Mesendoderm (in vitro differentiated cells): ENCODE measurements around the gene INSL3.

Experiments used
- DNase-seq: peaks from one replicate; pipeline ENCODE4 v3.0.0; 2013
- H2AK5ac ChIP-seq: 2 replicates; pipeline ENCODE4 v1.6.1; 2013; ENCODE audit warnings: low read length, inconsistent platforms
- H2BK120ac ChIP-seq: 2 replicates; pipeline ENCODE4 v1.6.1; 2013; ENCODE audit warnings: low read depth, mild to moderate bottlenecking, low read length, moderate library complexity, mixed read lengths
- H2BK15ac ChIP-seq: replicated peaks from 2 replicates; pipeline ENCODE4 v1.6.1; 2013; ENCODE audit warnings: low read depth, mild to moderate bottlenecking, moderate library complexity
- H2BK5ac ChIP-seq: 2 replicates; pipeline ENCODE4 v1.6.1; 2013; ENCODE audit warnings: low read length, inconsistent platforms
- H3K18ac ChIP-seq: 2 replicates; pipeline ENCODE4 v1.6.1; 2013; ENCODE audit warnings: mild to moderate bottlenecking, low read length, mixed read lengths
- H3K23ac ChIP-seq: one replicate; pipeline ENCODE4 v1.6.1; 2013; ENCODE audit warnings: low read length
- H3K27ac ChIP-seq: 2 replicates; pipeline ENCODE4 v1.5.1; 2013; ENCODE audit warnings: low read depth, mild to moderate bottlenecking, inconsistent platforms, low read length, moderate library complexity
- H3K27me3 ChIP-seq: 2 replicates; pipeline ENCODE4 v1.6.1; 2013; ENCODE audit warnings: low read length, control low read depth, mild to moderate bottlenecking, inconsistent platforms; ENCODE audit not compliant: insufficient read depth, poor library complexity
- H3K36me3 ChIP-seq: 2 replicates; pipeline ENCODE4 v1.6.1; 2013; ENCODE audit warnings: low read length, inconsistent platforms; ENCODE audit not compliant: control insufficient read depth, insufficient read depth
- H3K4ac ChIP-seq: one replicate; pipeline ENCODE4 v1.6.1; 2013; ENCODE audit warnings: low read depth, mild to moderate bottlenecking, low read length, moderate library complexity
- H3K4me1 ChIP-seq: 2 replicates; pipeline ENCODE4 v1.6.1; 2013; ENCODE audit warnings: low read depth, low read length, inconsistent platforms; ENCODE audit not compliant: control insufficient read depth
- H3K4me2 ChIP-seq: 2 replicates; pipeline ENCODE4 v1.6.1; 2013; ENCODE audit warnings: low read length
- H3K4me3 ChIP-seq: 2 replicates; pipeline ENCODE4 v1.5.1; 2013; ENCODE audit warnings: mild to moderate bottlenecking, low read length
- H3K56ac ChIP-seq: one replicate; pipeline ENCODE4 v1.6.1; 2013; ENCODE audit warnings: low read length
- H3K79me1 ChIP-seq: 2 replicates; pipeline ENCODE4 v1.6.1; 2013; ENCODE audit warnings: low read length, inconsistent platforms
- H3K79me2 ChIP-seq: 2 replicates; pipeline ENCODE4 v1.6.1; 2013; ENCODE audit warnings: mild to moderate bottlenecking, low read length; ENCODE audit not compliant: control insufficient read depth, insufficient read depth
- H3K9ac ChIP-seq: 2 replicates; pipeline ENCODE4 v1.6.1; 2013; ENCODE audit warnings: low read length, inconsistent platforms
- H4K5ac ChIP-seq: one replicate; pipeline ENCODE4 v1.6.1; 2013; ENCODE audit warnings: low read length
- H4K8ac ChIP-seq: one replicate; pipeline ENCODE4 v1.6.1; 2013; ENCODE audit warnings: low read depth, mild to moderate bottlenecking, control low read depth, low read length, moderate library complexity
- WGBS: extraction: QIAGEN DNeasy Blood & Tissue Kit; methylation state at CpG from one replicate; pipeline ENCODE4 v1.1.7; 2013; ENCODE audit warnings: low lambda C conversion rate, missing lambda C conversion rate; ENCODE audit not compliant: insufficient coverage; ENCODE audit errors: extremely low coverage; 5-methylcytosine and 5-hydroxymethylcytosine counted together

Gene INSL3

GRCh38 chr19:17811681-17812080, 9.6 kb downstream of the INSL3 start:
- Histone ChIP-seq H2BK15ac (no peak overlapping the region), H4K5ac (no peak overlapping the region), H3K79me2 (no peaks in the 10 kb centered on the region), H2BK120ac (no peak overlapping the region), H3K27ac (no peak overlapping the region), H2BK5ac (no peak overlapping the region), H3K4me1 (no peaks in the 10 kb centered on the region), H3K56ac (no peak overlapping the region), H4K8ac (no peak overlapping the region), H3K4me3 (no peak overlapping the region), H3K9ac (no peak overlapping the region), H3K79me1 (no peaks in the 10 kb centered on the region), H3K4me2 (no peak overlapping the region), H2AK5ac (no peak overlapping the region), H3K4ac (no peak overlapping the region), H3K23ac (no peak overlapping the region), H3K27me3 (no peaks in the 10 kb centered on the region), H3K36me3 (no peaks in the 10 kb centered on the region), H3K18ac (no peak overlapping the region)
- no CpG with 5 or more reads among the region's 20 CpGs for WGBS
- no peak for DNase-seq

- H3K4ac ChIP-seq = no peak overlapping the region
These were observed 10.2 kb downstream of the INSL3 start for GRCh38 chr19:17811103-17811502.

GRCh38 chr19:17807731-17808316, 13.5 kb downstream of the INSL3 start:
- Histone ChIP-seq H2BK15ac (no peak overlapping the region), H3K56ac (no peak overlapping the region), H3K4ac (no peak overlapping the region), H3K79me1 (no peaks in the 10 kb centered on the region), H3K23ac (no peak overlapping the region), H3K4me1 (no peaks in the 10 kb centered on the region), H3K9ac (no peak overlapping the region), H4K5ac (no peak overlapping the region), H3K4me3 (no peak overlapping the region), H3K27me3 (no peaks in the 10 kb centered on the region), H4K8ac (no peak overlapping the region), H2BK5ac (no peak overlapping the region), H3K4me2 (no peak overlapping the region), H2AK5ac (no peak overlapping the region), H3K18ac (no peak overlapping the region), H3K36me3 (no peaks in the 10 kb centered on the region), H3K27ac (no peak overlapping the region), H2BK120ac (no peak overlapping the region), H3K79me2 (no peaks in the 10 kb centered on the region)
- no peak for DNase-seq
- no CpG with 5 or more reads among the region's 38 CpGs for WGBS

More at GRCh38 chr19:17811103-17811502, 10.2 kb downstream of the INSL3 start:
- H3K36me3 ChIP-seq = no peaks in the 10 kb centered on the region
- no peak overlapping the region for H3K18ac ChIP-seq
- WGBS = no CpG with 5 or more reads among the region's 2 CpGs
- H4K5ac ChIP-seq = no peak overlapping the region
- H3K27ac ChIP-seq = no peak overlapping the region
- H3K79me2 ChIP-seq = no peaks in the 10 kb centered on the region
- no peak overlapping the region for H3K9ac ChIP-seq
- no peaks in the 10 kb centered on the region for H3K4me1 ChIP-seq
- H2AK5ac ChIP-seq = no peak overlapping the region
- H3K79me1 ChIP-seq = no peaks in the 10 kb centered on the region
- no peak overlapping the region for H2BK120ac ChIP-seq
- no peak overlapping the region for H3K56ac ChIP-seq
- no peak overlapping the region for H3K4me3 ChIP-seq
- no peaks in the 10 kb centered on the region for H3K27me3 ChIP-seq
- H3K4me2 ChIP-seq = no peak overlapping the region
- H3K23ac ChIP-seq = no peak overlapping the region
- no peak overlapping the region for H2BK15ac ChIP-seq
- no peak for DNase-seq
- no peak overlapping the region for H2BK5ac ChIP-seq
- no peak overlapping the region for H4K8ac ChIP-seq

- no peak overlapping the region for H3K56ac ChIP-seq
- no peak overlapping the region for H3K9ac ChIP-seq
- H3K4me3 ChIP-seq = no peak overlapping the region
- H3K79me2 ChIP-seq = no peaks in the 10 kb centered on the region
- no peak overlapping the region for H3K4ac ChIP-seq
- no peaks in the 10 kb centered on the region for H3K36me3 ChIP-seq
- H2AK5ac ChIP-seq = no peak overlapping the region
- H2BK15ac ChIP-seq = no peak overlapping the region
- WGBS = no CpG with 5 or more reads among the region's 3 CpGs
- no peak overlapping the region for H3K23ac ChIP-seq
- H4K5ac ChIP-seq = no peak overlapping the region
- H2BK120ac ChIP-seq = no peak overlapping the region
- no peak overlapping the region for H2BK5ac ChIP-seq
- H3K27me3 ChIP-seq = no peaks in the 10 kb centered on the region
- no peak for DNase-seq
- no peak overlapping the region for H3K27ac ChIP-seq
- H3K18ac ChIP-seq = no peak overlapping the region
- no peak overlapping the region for H4K8ac ChIP-seq
- no peaks in the 10 kb centered on the region for H3K79me1 ChIP-seq
- H3K4me1 ChIP-seq = no peaks in the 10 kb centered on the region
- no peak overlapping the region for H3K4me2 ChIP-seq
These were observed 14.4 kb downstream of the INSL3 start for GRCh38 chr19:17806945-17807344.

- Histone ChIP-seq H2BK15ac (no peak overlapping the region), H3K36me3 (no peaks in the 10 kb centered on the region), H3K18ac (no peak overlapping the region), H3K79me1 (no peaks in the 10 kb centered on the region), H2BK5ac (no peak overlapping the region), H4K5ac (no peak overlapping the region), H2BK120ac (no peak overlapping the region), H3K4ac (no peak overlapping the region), H3K4me3 (no peak overlapping the region), H3K23ac (no peak overlapping the region), H3K9ac (no peak overlapping the region), H4K8ac (no peak overlapping the region), H2AK5ac (no peak overlapping the region), H3K4me2 (no peak overlapping the region), H3K27ac (no peak overlapping the region), H3K27me3 (no peaks in the 10 kb centered on the region), H3K4me1 (no peaks in the 10 kb centered on the region), H3K79me2 (no peaks in the 10 kb centered on the region), H3K56ac (no peak overlapping the region)
- no peak for DNase-seq
- no CpG with 5 or more reads among the region's 4 CpGs for WGBS
These were observed 15.9 kb downstream of the INSL3 start for GRCh38 chr19:17805427-17805826.

- H2BK5ac ChIP-seq = no peak overlapping the region
- H2AK5ac ChIP-seq = no peak overlapping the region
- H2BK15ac ChIP-seq = no peak overlapping the region
- H3K18ac ChIP-seq = no peak overlapping the region
- H2BK120ac ChIP-seq = no peak overlapping the region
- no peak overlapping the region for H4K5ac ChIP-seq
- H4K8ac ChIP-seq = no peak overlapping the region
- no peak for DNase-seq
- no CpG with 5 or more reads among the region's 14 CpGs for WGBS
- no peak overlapping the region for H3K4me3 ChIP-seq
- no peak overlapping the region for H3K56ac ChIP-seq
- no peak overlapping the region for H3K4ac ChIP-seq
- no peaks in the 10 kb centered on the region for H3K36me3 ChIP-seq
- H3K27ac ChIP-seq = no peak overlapping the region
- no peaks in the 10 kb centered on the region for H3K79me2 ChIP-seq
- no peak overlapping the region for H3K4me2 ChIP-seq
- H3K23ac ChIP-seq = no peak overlapping the region
- H3K9ac ChIP-seq = no peak overlapping the region
- no peaks in the 10 kb centered on the region for H3K79me1 ChIP-seq
- no peaks in the 10 kb centered on the region for H3K27me3 ChIP-seq
- H3K4me1 ChIP-seq = no peaks in the 10 kb centered on the region
These were observed 17.9 kb downstream of the INSL3 start for GRCh38 chr19:17803264-17803896.
